Gastrocnemius medialis (tissue), 4 donors: ENCODE measurements around the gene SPATA31D1.

Source experiments
- CTCF ChIP-seq, 5 experiments: fragments of 450-650 bp in 3 of 5; fragments of 200-600 bp in 2 of 5; sonication (generic) in 2 of 5; IDR thresholded peaks in 4 of 5; conservative IDR thresholded peaks in 1 of 5; 1 replicate in 4 of 5; 2 replicates in 1 of 5; pipeline ENCODE4 v1.5.1; 2016 to 2019; ENCODE audit warnings: antibody characterized with exemption in 5 of 5, mild to moderate bottlenecking in 3 of 5, moderate library complexity in 3 of 5
- POLR2A ChIP-seq, 2 donors: fragments of 450-650 bp; IDR thresholded peaks; one replicate each; pipeline ENCODE4 v1.6.1; 2017; ENCODE audit warnings: antibody characterized with exemption in 2 of 2, mild to moderate bottlenecking in 2 of 2, moderate library complexity in 2 of 2

GRCh38 chr9:81979196-81979595 lies 9.4 kb upstream of the SPATA31D1 start:
- TF ChIP-seq CTCF (IDR thresholded peaks at IDR 0.05 in 4 of 5, conservative IDR thresholded peaks at IDR 0.05 in 1 of 5) (no peak), POLR2A (IDR thresholded peaks at IDR 0.05) (no peak)
